Keratinocyte (primary cell): Measurements from ENCODE around the gene CARD16. TPM values are rescaled to one million over a fixed set of nuclear protein-coding genes. Genes with fewer than 3 reads are reported as not detected.

Source experiments
- DNase-seq: peaks from one replicate; pipeline ENCODE4 v3.0.0-alpha.2; 2011; ENCODE audit warnings: low read depth, missing footprints, low spot score
- FAIRE-seq: peaks from 2 replicates; lab custom pipeline; 2011; peaks lifted over from hg19 to GRCh38; lab: Jason Lieb, UNC
- H2AFZ ChIP-seq: 2 replicates; pipeline ENCODE4 v1.6.0; 2012; ENCODE audit warnings: low read length, control low read depth, inconsistent platforms; ENCODE audit not compliant: control insufficient read depth
- H3K27ac ChIP-seq: 2 replicates; pipeline ENCODE4 v1.5.1; 2011; ENCODE audit warnings: low read length; ENCODE audit not compliant: control insufficient read depth, insufficient read depth
- H3K27me3 ChIP-seq: 3 replicates; pipeline ENCODE4 v1.6.0; 2011; ENCODE audit warnings: low read length; ENCODE audit not compliant: control insufficient read depth, insufficient read depth; ENCODE audit errors: extremely low read depth
- H3K36me3 ChIP-seq, 2 experiments: 2 replicates in 1 of 2; 3 replicates in 1 of 2; pipeline ENCODE4 v1.5.1; 2011; ENCODE audit warnings: low read length in 2 of 2, mild to moderate bottlenecking in 1 of 2; ENCODE audit not compliant: control insufficient read depth in 2 of 2, insufficient read depth in 2 of 2; ENCODE audit errors: extremely low read depth in 1 of 2
- H3K4me1 ChIP-seq: 3 replicates; pipeline ENCODE4 v1.5.1; 2011; ENCODE audit warnings: low read length; ENCODE audit not compliant: control insufficient read depth, insufficient read depth; ENCODE audit errors: extremely low read depth
- H3K4me2 ChIP-seq: 3 replicates; pipeline ENCODE4 v1.6.0; 2011; ENCODE audit warnings: low read depth, low read length; ENCODE audit not compliant: control insufficient read depth, insufficient read depth; ENCODE audit errors: extremely low read depth
- H3K4me3 ChIP-seq, 3 experiments: fragments of 200-600 bp in 1 of 3; sonication (generic) in 1 of 3; 2 replicates in 2 of 3; 3 replicates in 1 of 3; pipeline ENCODE4 v1.5.1; 2011 to 2016; ENCODE audit warnings: low read length in 3 of 3, mild to moderate bottlenecking in 3 of 3, control low read depth in 2 of 3, inconsistent platforms in 1 of 3, low read depth in 1 of 3, mixed read lengths in 1 of 3, mixed run types in 1 of 3, moderate library complexity in 1 of 3; ENCODE audit not compliant: control insufficient read depth in 2 of 3, insufficient read depth in 2 of 3; ENCODE audit errors: extremely low read depth in 1 of 3
- H3K79me2 ChIP-seq: 2 replicates; pipeline ENCODE4 v1.6.0; 2012; ENCODE audit warnings: low read length; ENCODE audit not compliant: control insufficient read depth, insufficient read depth
- H3K9ac ChIP-seq: 3 replicates; pipeline ENCODE4 v1.6.0; 2011; ENCODE audit warnings: low read length; ENCODE audit not compliant: control insufficient read depth, insufficient read depth; ENCODE audit errors: extremely low read depth
- H3K9me1 ChIP-seq: 3 replicates; pipeline ENCODE4 v1.6.0; 2011; ENCODE audit warnings: low read length; ENCODE audit not compliant: control insufficient read depth, insufficient read depth; ENCODE audit errors: extremely low read depth
- H3K9me3 ChIP-seq: 2 replicates; pipeline ENCODE4 v1.5.1; 2012; ENCODE audit warnings: low read depth, low read length; ENCODE audit not compliant: control insufficient read depth
- H4K20me1 ChIP-seq: 3 replicates; pipeline ENCODE4 v1.6.0; 2011; ENCODE audit warnings: low read length; ENCODE audit not compliant: control insufficient read depth, insufficient read depth; ENCODE audit errors: extremely low read depth
- CTCF ChIP-seq, 3 experiments: IDR thresholded peaks in 1 of 3; conservative IDR thresholded peaks in 1 of 3; optimal IDR thresholded peaks in 1 of 3; 2 replicates in 2 of 3; 3 replicates in 1 of 3; pipeline versions ENCODE3 to v1.5.1; 2011; ENCODE audit warnings: low read length in 3 of 3, mild to moderate bottlenecking in 3 of 3, moderate library complexity in 2 of 3, control low read depth in 1 of 3, inconsistent platforms in 1 of 3; ENCODE audit not compliant: insufficient read depth in 2 of 3; ENCODE audit errors: extremely low read depth in 1 of 3
- EZH2 ChIP-seq: IDR thresholded peaks from one replicate; pipeline ENCODE4 v1.6.1; 2012; ENCODE audit warnings: inconsistent platforms, mild to moderate bottlenecking, low read length, moderate library complexity
- dilution Hi-C: fragments of 300-500 bp; cut with MboI; formaldehyde crosslinking; loops from one replicate; pipeline ENCODE4 v1.7.0; 2020; ENCODE audit warnings: low sequenced_read_pairs; ENCODE audit not compliant: extremely low pct_ligation_motif_present
- polyA plus RNA-seq, 5 experiments: library from polyadenylated mRNA; depleted of rRNA in 3 of 5; stranded (reverse) in 3 of 5; stranded (forward) in 1 of 5; unstranded in 1 of 5; fragments of >200 nt; gene quantifications; 1 replicate in 1 of 5; 2 replicates in 3 of 5; 3 replicates in 1 of 5; pipeline versions ENCODE4 v1.2.1 to v1.2.3, GENCODE V29; 2011 to 2012; ENCODE audit warnings: missing spikeins in 2 of 5, low read depth in 1 of 5, low replicate concordance in 1 of 5

CARD16 gene
- polyA plus RNA-seq, 1 donor (not counting 4 experiments of a cell fraction or from before 2014, with no cell fraction given) = 16.6 TPM

- no peaks in the 10 kb centered on the region for H3K9me1 ChIP-seq
- no peaks in the 10 kb centered on the region for H3K36me3 ChIP-seq
- DNase-seq (no peak), FAIRE-seq (no peak)
- H3K4me3 ChIP-seq = no peak overlapping the region
- dilution Hi-C loops = no loop called here
- H3K79me2 ChIP-seq = no peaks in the 10 kb centered on the region
- H3K27ac ChIP-seq = no peak overlapping the region
- TF ChIP-seq EZH2 (no peak), CTCF (optimal IDR thresholded peaks at IDR 0.05 in 1 of 3, IDR thresholded peaks at IDR 0.05 in 1 of 3, conservative IDR thresholded peaks at IDR 0.05 in 1 of 3; ENCODE audit: extremely low read depth in 1 of 3, insufficient read depth in 2 of 3, low read length in 3 of 3) (no peak)
- peaks cover 24% of the 10 kb centered on the region for H3K4me1 ChIP-seq
- no peak overlapping the region for H2AFZ ChIP-seq
- H3K4me2 ChIP-seq = no peak overlapping the region
- no peaks in the 10 kb centered on the region for H3K9me3 ChIP-seq
- H3K9ac ChIP-seq = no peak overlapping the region
- H4K20me1 ChIP-seq = no peaks in the 10 kb centered on the region
- H3K27me3 ChIP-seq = no peaks in the 10 kb centered on the region
Measured at GRCh38 chr11:105042178-105042577, 3.0 kb downstream of the CARD16 start.

GRCh38 chr11:105040703-105041102 lies 4.4 kb downstream of the CARD16 start:
- no peak for TF ChIP-seq EZH2
- no peak for TF ChIP-seq CTCF (optimal IDR thresholded peaks at IDR 0.05 in 1 of 3, IDR thresholded peaks at IDR 0.05 in 1 of 3, conservative IDR thresholded peaks at IDR 0.05 in 1 of 3; ENCODE audit: extremely low read depth in 1 of 3, insufficient read depth in 2 of 3, low read length in 3 of 3)
- Histone ChIP-seq H3K9me1 (no peaks in the 10 kb centered on the region), H3K4me3 (no peak overlapping the region), H3K27ac (no peak overlapping the region), H3K36me3 (no peaks in the 10 kb centered on the region), H3K9ac (no peak overlapping the region), H3K79me2 (no peaks in the 10 kb centered on the region), H3K4me1 (peaks cover 17% of the 10 kb centered on the region), H3K9me3 (no peaks in the 10 kb centered on the region), H3K27me3 (no peaks in the 10 kb centered on the region), H3K4me2 (no peak overlapping the region), H4K20me1 (no peaks in the 10 kb centered on the region), H2AFZ (no peak overlapping the region)
- DNase-seq = no peak
- no peak for FAIRE-seq
- dilution Hi-C loops = no loop called here
